HUES64 (cell line): ENCODE results near the gene UBAC2.

Experiments
- H3K27ac ChIP-seq: 2 replicates; pipeline ENCODE4 v1.7.0; 2013; ENCODE audit warnings: low read depth, low read length, inconsistent platforms
- H3K27me3 ChIP-seq: 2 replicates; pipeline ENCODE4 v1.6.1; 2013; ENCODE audit warnings: mild to moderate bottlenecking, low read length; ENCODE audit not compliant: insufficient read depth
- H3K36me3 ChIP-seq: 2 replicates; pipeline ENCODE4 v1.6.1; 2013; ENCODE audit warnings: mild to moderate bottlenecking, low read length; ENCODE audit not compliant: insufficient read depth
- H3K4me1 ChIP-seq: 2 replicates; pipeline ENCODE4 v1.6.1; 2013; ENCODE audit warnings: mild to moderate bottlenecking, low read length, moderate library complexity; ENCODE audit not compliant: insufficient read depth
- H3K4me3 ChIP-seq: 2 replicates; pipeline ENCODE4 v1.5.1; 2013; ENCODE audit warnings: mild to moderate bottlenecking, low read length, moderate library complexity
- H3K9ac ChIP-seq: 2 replicates; pipeline ENCODE4 v1.6.1; 2013; ENCODE audit warnings: mild to moderate bottlenecking, low read depth, low read length
- H3K9me3 ChIP-seq: 2 replicates; pipeline ENCODE4 v1.6.1; 2013; ENCODE audit warnings: low read depth, low read length; ENCODE audit not compliant: insufficient read depth
- WGBS: fragments of 150-250, 120-280 bp; methylation state at CpG from one replicate; pipeline ENCODE4 v1.1.7; 2013; ENCODE audit warnings: missing lambda C conversion rate; 5-methylcytosine and 5-hydroxymethylcytosine counted together

The UBAC2 gene

DNA sequence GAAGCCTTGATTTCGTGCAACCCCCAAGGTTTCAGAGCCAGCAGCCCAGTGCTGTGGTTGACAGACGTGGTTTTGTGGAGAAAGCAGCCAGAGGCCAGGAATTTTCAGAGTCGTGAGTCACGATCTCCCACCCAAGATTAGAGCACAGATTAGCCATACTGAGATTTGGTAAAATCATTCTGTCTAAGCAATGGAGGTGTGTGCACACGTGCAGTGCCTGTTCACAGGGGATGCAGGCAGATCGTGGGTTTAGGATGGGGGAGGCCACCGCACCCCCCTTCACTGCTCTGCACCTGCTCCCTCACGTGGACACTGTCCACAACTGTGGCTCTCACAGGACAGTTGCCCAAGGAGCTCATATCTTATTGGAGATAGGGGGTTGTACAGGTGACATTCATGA, 153.2 kb downstream of the UBAC2 start:
- no peak overlapping the region for H3K9ac ChIP-seq
- no peaks in the 10 kb centered on the region for H3K27me3 ChIP-seq
- WGBS, result 96% methylated on average over 8 of the region's 8 CpGs
- H3K36me3 ChIP-seq, result peaks cover 40% of the 10 kb centered on the region
- no peaks in the 10 kb centered on the region for H3K9me3 ChIP-seq
- no peak overlapping the region for H3K4me3 ChIP-seq
- H3K27ac ChIP-seq, result no peak overlapping the region
- H3K4me1 ChIP-seq, result no peaks in the 10 kb centered on the region

DNA sequence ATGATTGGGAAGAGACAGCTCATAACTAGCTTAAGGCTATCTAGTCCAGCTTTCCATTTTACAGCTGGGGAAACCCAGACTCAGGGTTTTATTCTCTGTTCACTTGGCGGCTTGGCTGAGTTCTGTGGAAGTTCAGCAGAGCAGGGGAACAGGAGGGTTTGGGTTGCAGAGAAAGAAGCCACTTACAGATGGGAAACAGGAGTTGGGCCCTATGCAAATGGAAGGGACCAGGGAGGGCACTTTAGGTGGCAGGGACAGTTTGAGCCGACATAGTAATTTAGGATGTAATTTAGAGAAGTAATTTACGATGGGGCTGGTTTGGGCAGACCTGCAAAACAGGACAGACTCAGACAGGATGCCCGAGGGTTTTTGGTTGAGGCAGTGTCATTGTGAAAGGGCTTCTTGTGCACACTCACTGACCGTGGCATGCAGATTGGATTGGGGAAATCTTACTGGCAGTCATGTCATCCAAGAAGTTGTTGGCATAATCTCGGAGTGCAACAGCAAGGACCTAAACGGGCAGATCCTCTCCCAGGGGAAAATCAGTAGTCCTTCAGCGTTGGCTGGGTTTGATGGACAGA, 153.8 kb downstream of the UBAC2 start:
- H3K4me1 ChIP-seq, result no peaks in the 10 kb centered on the region
- H3K4me3 ChIP-seq, result no peak overlapping the region
- no peaks in the 10 kb centered on the region for H3K9me3 ChIP-seq
- peaks cover 39% of the 10 kb centered on the region for H3K36me3 ChIP-seq
- H3K9ac ChIP-seq, result no peak overlapping the region
- 94% methylated on average over 8 of the region's 8 CpGs for WGBS
- no peaks in the 10 kb centered on the region for H3K27me3 ChIP-seq
- H3K27ac ChIP-seq, result no peak overlapping the region

- no peak overlapping the region for H3K9ac ChIP-seq
- no peak overlapping the region for H3K27ac ChIP-seq
- no peaks in the 10 kb centered on the region for H3K27me3 ChIP-seq
- no peaks in the 10 kb centered on the region for H3K9me3 ChIP-seq
- H3K4me3 ChIP-seq, result no peak overlapping the region
- H3K4me1 ChIP-seq, result no peaks in the 10 kb centered on the region
- peaks cover 39% of the 10 kb centered on the region for H3K36me3 ChIP-seq
- WGBS, result 96% methylated on average over 18 of the region's 18 CpGs
These were observed 154.8 kb downstream of the UBAC2 start for GRCh38 chr13:99355267-99356011.

GRCh38 chr13:99356012-99356261, 155.3 kb downstream of the UBAC2 start:
- no peak overlapping the region for H3K27ac ChIP-seq
- no peaks in the 10 kb centered on the region for H3K27me3 ChIP-seq
- H3K4me3 ChIP-seq, result no peak overlapping the region
- peaks cover 39% of the 10 kb centered on the region for H3K36me3 ChIP-seq
- no peaks in the 10 kb centered on the region for H3K4me1 ChIP-seq
- WGBS, result 93% methylated on average over 1 of the region's 1 CpG
- no peaks in the 10 kb centered on the region for H3K9me3 ChIP-seq
- H3K9ac ChIP-seq, result no peak overlapping the region

DNA sequence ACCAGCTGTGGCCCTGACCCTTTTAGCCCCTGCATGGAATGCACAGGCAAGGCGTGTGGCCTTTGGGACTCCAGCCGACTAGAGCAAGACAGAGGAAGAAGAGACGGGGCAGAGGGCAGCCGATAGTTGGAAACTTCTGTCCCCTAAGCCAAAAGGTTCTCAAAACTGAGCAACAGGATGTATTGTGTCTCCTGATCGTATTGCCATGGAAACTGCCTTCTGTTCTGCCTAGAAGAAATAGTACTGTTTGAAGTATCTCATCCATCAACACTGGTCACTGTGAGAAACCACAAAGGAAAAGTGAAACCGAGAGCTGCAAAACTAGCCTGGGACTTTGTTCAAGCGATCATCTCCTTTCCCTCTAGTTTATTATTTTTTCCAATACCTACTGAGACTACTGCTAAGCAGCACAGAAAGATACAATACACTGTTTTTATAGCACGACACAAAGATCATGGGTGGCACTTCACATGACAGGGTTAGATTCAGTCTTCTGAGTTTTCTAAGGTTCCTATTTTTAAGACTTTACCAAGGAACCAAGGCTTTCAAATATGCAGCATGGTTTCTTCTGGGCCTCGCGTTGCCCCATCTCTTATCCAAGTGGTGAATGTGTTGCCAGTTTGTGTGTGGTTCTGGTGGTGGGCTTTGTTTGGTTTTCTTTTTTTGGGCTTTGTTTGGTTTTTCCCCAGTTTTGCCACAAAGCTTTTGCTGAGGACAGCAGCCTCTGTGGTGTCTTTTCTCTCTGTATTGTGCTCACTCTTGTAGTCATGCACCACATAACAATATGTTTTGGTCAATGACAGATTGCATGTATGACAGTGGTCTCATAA, 155.8 kb downstream of the UBAC2 start:
- Histone ChIP-seq H3K9me3 (no peaks in the 10 kb centered on the region), H3K27ac (no peak overlapping the region), H3K27me3 (no peaks in the 10 kb centered on the region), H3K36me3 (peaks cover 42% of the 10 kb centered on the region), H3K9ac (no peak overlapping the region), H3K4me1 (no peaks in the 10 kb centered on the region), H3K4me3 (no peak overlapping the region)
- 91% methylated on average over 10 of the region's 10 CpGs for WGBS

- H3K4me3 ChIP-seq, result no peak overlapping the region
- no peaks in the 10 kb centered on the region for H3K27me3 ChIP-seq
- no peak overlapping the region for H3K9ac ChIP-seq
- 94% methylated on average over 8 of the region's 8 CpGs for WGBS
- no peaks in the 10 kb centered on the region for H3K9me3 ChIP-seq
- H3K4me1 ChIP-seq, result no peaks in the 10 kb centered on the region
- H3K27ac ChIP-seq, result no peak overlapping the region
- peaks cover 45% of the 10 kb centered on the region for H3K36me3 ChIP-seq
These were observed 156.5 kb downstream of the UBAC2 start for GRCh38 chr13:99357131-99357596.

DNA sequence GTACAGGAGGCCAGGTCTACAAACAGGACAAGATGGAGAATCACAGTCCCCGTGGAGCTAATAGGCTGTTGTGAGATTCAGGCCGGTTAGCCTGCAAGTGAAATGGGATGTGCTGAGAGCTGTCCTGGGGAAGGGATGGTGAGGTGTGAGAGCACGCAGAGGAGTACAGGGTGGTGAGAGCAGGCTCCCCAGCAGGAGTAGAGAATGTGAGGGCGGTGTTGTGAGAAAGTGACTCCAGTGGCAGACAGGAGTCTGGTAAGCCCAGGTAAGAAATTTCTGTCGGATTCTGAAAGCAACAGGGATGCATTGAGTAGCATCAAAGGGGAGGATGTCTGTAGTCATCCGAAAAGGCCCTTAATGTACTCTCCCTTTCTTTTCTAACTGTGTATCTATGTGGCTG, 157.3 kb downstream of the UBAC2 start:
- WGBS, result 92% methylated on average over 6 of the region's 6 CpGs
- no peak overlapping the region for H3K4me3 ChIP-seq
- no peak overlapping the region for H3K27ac ChIP-seq
- H3K4me1 ChIP-seq, result no peaks in the 10 kb centered on the region
- no peaks in the 10 kb centered on the region for H3K27me3 ChIP-seq
- no peaks in the 10 kb centered on the region for H3K9me3 ChIP-seq
- no peak overlapping the region for H3K9ac ChIP-seq
- peaks cover 45% of the 10 kb centered on the region for H3K36me3 ChIP-seq

DNA sequence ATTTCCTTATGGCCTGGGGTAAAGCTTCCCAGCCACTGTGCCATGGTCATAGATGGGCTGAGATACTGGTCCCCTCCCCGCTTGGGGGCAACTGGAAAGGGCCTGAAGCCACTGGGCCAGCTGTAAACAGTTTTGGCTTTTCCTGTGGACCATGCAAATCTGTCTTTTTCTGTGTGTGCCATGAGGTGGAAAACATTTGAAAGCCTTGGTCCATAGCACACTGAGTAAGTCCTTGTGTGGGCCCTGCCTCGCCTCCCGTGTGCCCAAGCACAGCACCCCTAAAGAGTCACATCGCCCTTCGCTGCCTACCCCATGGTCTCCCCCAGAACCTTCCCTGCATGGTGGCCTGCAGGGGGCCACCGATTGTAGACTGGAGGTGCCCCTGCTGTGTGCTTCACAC, 158.9 kb downstream of the UBAC2 start:
- Histone ChIP-seq H3K27me3 (no peaks in the 10 kb centered on the region), H3K9me3 (no peaks in the 10 kb centered on the region), H3K4me3 (no peak overlapping the region), H3K4me1 (no peaks in the 10 kb centered on the region), H3K9ac (no peak overlapping the region), H3K36me3 (peaks cover 38% of the 10 kb centered on the region), H3K27ac (no peak overlapping the region)
- 84% methylated on average over 6 of the region's 6 CpGs for WGBS

DNA sequence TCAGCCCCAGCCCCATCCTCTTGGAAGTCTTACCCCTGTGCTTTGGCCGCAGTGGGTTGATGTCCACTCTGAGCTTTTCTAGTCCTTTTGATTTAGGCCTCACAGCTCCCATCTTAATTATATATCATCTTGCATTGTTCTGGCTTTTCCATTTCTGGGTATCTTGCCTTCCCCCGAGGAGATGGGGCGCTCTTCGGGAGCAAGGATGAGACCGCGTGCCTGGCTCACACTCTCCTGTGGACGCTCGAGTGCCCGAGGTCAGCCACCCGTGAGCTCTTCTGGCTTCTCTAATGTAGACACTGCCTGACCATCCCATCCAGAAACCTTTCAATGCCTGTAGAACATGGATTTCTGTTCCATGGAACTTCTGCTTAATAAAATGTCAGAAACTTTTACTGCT, 160.0 kb downstream of the UBAC2 start:
- Histone ChIP-seq H3K4me1 (no peaks in the 10 kb centered on the region), H3K9ac (no peak overlapping the region), H3K4me3 (no peak overlapping the region), H3K27me3 (no peaks in the 10 kb centered on the region), H3K27ac (no peak overlapping the region), H3K9me3 (no peaks in the 10 kb centered on the region), H3K36me3 (peaks cover 28% of the 10 kb centered on the region)
- WGBS, result 97% methylated on average over 10 of the region's 10 CpGs

DNA sequence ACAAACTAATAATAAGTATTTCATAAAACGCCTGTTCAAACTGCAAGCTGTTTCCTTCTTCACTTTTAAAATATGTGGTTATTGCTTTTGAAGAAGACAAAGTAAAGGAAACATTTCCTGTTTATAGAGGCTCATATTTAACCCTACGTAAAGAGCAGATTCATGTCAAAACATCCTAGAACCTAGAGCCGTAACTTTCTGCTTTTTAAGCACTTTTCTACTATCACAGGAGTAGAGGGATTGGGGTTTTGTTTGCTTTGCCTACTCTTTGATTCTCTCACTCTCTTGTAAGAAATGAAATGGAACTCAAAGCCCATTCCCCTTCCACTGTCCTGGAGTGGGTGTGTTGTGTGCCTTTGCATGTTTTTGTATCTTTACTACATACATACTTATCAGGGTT, 160.5 kb downstream of the UBAC2 start:
- H3K27me3 ChIP-seq, result no peaks in the 10 kb centered on the region
- H3K9me3 ChIP-seq, result no peaks in the 10 kb centered on the region
- H3K36me3 ChIP-seq, result peaks cover 23% of the 10 kb centered on the region
- WGBS, result 100% methylated on average over 2 of the region's 3 CpGs
- H3K27ac ChIP-seq, result no peak overlapping the region
- H3K4me3 ChIP-seq, result no peak overlapping the region
- H3K4me1 ChIP-seq, result no peaks in the 10 kb centered on the region
- no peak overlapping the region for H3K9ac ChIP-seq

DNA sequence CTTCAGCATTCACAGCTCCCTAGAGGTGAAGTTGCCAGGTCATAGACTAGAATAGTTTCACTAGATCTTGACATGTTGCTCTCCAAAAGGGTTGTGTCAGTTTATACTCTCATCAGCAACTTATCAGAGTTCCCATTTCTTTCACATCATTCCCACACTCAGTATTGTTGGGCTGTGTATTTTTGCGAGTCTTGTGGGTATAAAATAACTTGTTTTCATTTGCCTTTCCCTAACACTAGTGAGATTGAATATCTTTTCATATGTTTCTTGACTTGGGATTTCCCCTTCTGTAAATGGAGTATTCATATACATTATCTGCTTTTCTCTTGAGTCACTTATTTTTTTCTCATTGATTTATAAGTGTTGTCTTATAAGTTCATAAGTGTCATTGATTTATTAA, 161.7 kb downstream of the UBAC2 start:
- no peaks in the 10 kb centered on the region for H3K27me3 ChIP-seq
- no peak overlapping the region for H3K9ac ChIP-seq
- H3K4me1 ChIP-seq, result no peaks in the 10 kb centered on the region
- no peak overlapping the region for H3K4me3 ChIP-seq
- peaks cover 12% of the 10 kb centered on the region for H3K36me3 ChIP-seq
- no peaks in the 10 kb centered on the region for H3K9me3 ChIP-seq
- no peak overlapping the region for H3K27ac ChIP-seq
- WGBS, result no CpG with 5 or more reads among the region's 1 CpG
